Esophagus squamous epithelium (tissue), 4 donors: ENCODE results near the gene OSBPL5.

Experiments
- CTCF ChIP-seq, 6 experiments: fragments of 450-650 bp in 4 of 6; fragments of 200-600 bp in 2 of 6; sonication (generic) in 2 of 6; IDR thresholded peaks; one replicate each; pipeline ENCODE4 v1.5.1; 2016 to 2019; ENCODE audit warnings: antibody characterized with exemption in 6 of 6, mild to moderate bottlenecking in 4 of 6, moderate library complexity in 4 of 6
- POLR2A ChIP-seq, 4 donors: fragments of 450-650 bp; IDR thresholded peaks; one replicate each; pipeline ENCODE4 v1.6.1; 2017; ENCODE audit warnings: antibody characterized with exemption in 4 of 4, mild to moderate bottlenecking in 4 of 4, moderate library complexity in 3 of 4

GRCh38 chr11:3080104-3080503, 85.0 kb downstream of the OSBPL5 start:
- no peak for TF ChIP-seq CTCF (IDR thresholded peaks at IDR 0.05)
- TF ChIP-seq POLR2A (IDR thresholded peaks at IDR 0.05), result no peak
